GM18505 (cell line): ENCODE measurements around the gene XPO5.

ENCODE experiments used
- ATAC-seq: cut with Tn5 transposase; IDR thresholded peaks from one replicate; pipeline ENCODE4 v1.9.1; 2021; ENCODE audit not compliant: unreplicated experiment
- POLR2A ChIP-seq: IDR thresholded peaks from 4 replicates; pipeline ENCODE4 v1.6.1; 2011; ENCODE audit warnings: borderline replicate concordance; ENCODE audit not compliant: insufficient read depth, insufficient read length; ENCODE audit errors: extremely low read depth

Gene XPO5

GRCh38 chr6:43516697-43517504, 58.9 kb downstream of the XPO5 start, which contains the start of the genes POLR1C and YIPF3:
POLR1C (plus strand) TSS chr6:43517089; CDS start chr6:43517110, 21 bp downstream.
YIPF3 (minus strand) TSS chr6:43516926; CDS start chr6:43516807, 119 bp downstream.
- TF ChIP-seq POLR2A, result peak; percentile 93
- peak; percentile 79 for ATAC-seq

GRCh38 chr6:43516367-43516696, 59.5 kb downstream of the XPO5 start:
- ATAC-seq, result no peak
- TF ChIP-seq POLR2A, result no peak

- no peak for ATAC-seq
- TF ChIP-seq POLR2A, result no peak
Measured at GRCh38 chr6:43515808-43516207, 60.0 kb downstream of the XPO5 start.

GRCh38 chr6:43511824-43512415, 63.9 kb downstream of the XPO5 start:
- no peak for ATAC-seq
- TF ChIP-seq POLR2A, result no peak

GRCh38 chr6:43510827-43511163, 65.0 kb downstream of the XPO5 start:
- no peak for ATAC-seq
- TF ChIP-seq POLR2A, result no peak

GRCh38 chr6:43509984-43510826, 65.6 kb downstream of the XPO5 start, which contains the start of gene LRRC73:
LRRC73 (minus strand) TSS chr6:43510346; CDS start chr6:43509785, 561 bp downstream.
- ATAC-seq, result peak; percentile 48
- peak; percentile 27 for TF ChIP-seq POLR2A

GRCh38 chr6:43509142-43509983, 66.5 kb downstream of the XPO5 start:
- TF ChIP-seq POLR2A, result no peak

GRCh38 chr6:43508481-43509141, 67.2 kb downstream of the XPO5 start:
- ATAC-seq, result no peak
- no peak for TF ChIP-seq POLR2A

More at GRCh38 chr6:43509142-43509983, 66.5 kb downstream of the XPO5 start:
- peak; percentile 22 for ATAC-seq

- peak; percentile 36 for TF ChIP-seq POLR2A
Measured at GRCh38 chr6:43506667-43507471, 69.0 kb downstream of the XPO5 start.

GRCh38 chr6:43506171-43506570, 69.7 kb downstream of the XPO5 start:
- TF ChIP-seq POLR2A, result no peak
- ATAC-seq, result no peak

More at GRCh38 chr6:43506667-43507471, 69.0 kb downstream of the XPO5 start:
- no peak for ATAC-seq

GRCh38 chr6:43505718-43506117, 70.1 kb downstream of the XPO5 start:
- no peak for ATAC-seq
- no peak for TF ChIP-seq POLR2A
